WERI-Rb-1 (cell line): ENCODE measurements around the gene TRAPPC2.
"Not testable (repeated sequence)": the region's sequence is repeated elsewhere in the genome, so short reads cannot be mapped to it uniquely, and the experiment has no call there.

Source experiments
- DNase-seq: peaks from one replicate; pipeline ENCODE4 v3.0.0-alpha.2; 2020
- H3K27ac ChIP-seq: fragments of 250-450 bp; sonication (Bioruptor Pico); 2 replicates; pipeline ENCODE4 v1.5.1; 2020; ENCODE audit warnings: mild to moderate bottlenecking, moderate library complexity
- H3K27me3 ChIP-seq: fragments of 250-450 bp; sonication (Bioruptor Pico); 2 replicates; pipeline ENCODE4 v1.5.1; 2021; ENCODE audit warnings: mild to moderate bottlenecking, low read depth, moderate library complexity; ENCODE audit not compliant: insufficient read depth, severe bottlenecking
- H3K36me3 ChIP-seq: fragments of 250-450 bp; sonication (Bioruptor Pico); 2 replicates; pipeline ENCODE4 v1.5.1; 2020; ENCODE audit warnings: mild to moderate bottlenecking, moderate library complexity
- H3K4me3 ChIP-seq: 2 replicates; pipeline ENCODE4 v1.5.1; 2011; ENCODE audit warnings: low read depth, mild to moderate bottlenecking, control low read depth, low read length
- H3K9me3 ChIP-seq: fragments of 250-450 bp; sonication (Bioruptor Pico); 2 replicates; pipeline ENCODE4 v1.5.1; 2021; ENCODE audit warnings: mild to moderate bottlenecking, moderate library complexity; ENCODE audit not compliant: severe bottlenecking
- CTCF ChIP-seq: IDR thresholded peaks from 2 replicates; pipeline ENCODE4 v1.5.1; 2011; ENCODE audit warnings: low read depth, mild to moderate bottlenecking, control low read depth, inconsistent platforms, low read length

The TRAPPC2 gene

GRCh38 chrX:13681595-13681994 lies 52.8 kb downstream of the TRAPPC2 start:
- no peak overlapping the region for H3K27ac ChIP-seq
- DNase-seq: no peak
- H3K36me3 ChIP-seq: no peaks in the 10 kb centered on the region
- no peak for TF ChIP-seq CTCF
- H3K4me3 ChIP-seq: no peak overlapping the region
- H3K9me3 ChIP-seq: peaks cover 3% of the 10 kb centered on the region
- no peaks in the 10 kb centered on the region for H3K27me3 ChIP-seq

GRCh38 chrX:13679700-13680099 lies 54.7 kb downstream of the TRAPPC2 start:
- not testable (repeated sequence) for H3K27ac ChIP-seq, DNase-seq, H3K36me3 ChIP-seq, H3K4me3 ChIP-seq, H3K27me3 ChIP-seq, H3K9me3 ChIP-seq

GRCh38 chrX:13676885-13677284 lies 57.5 kb downstream of the TRAPPC2 start:
- Histone ChIP-seq H3K9me3 (peaks cover 3% of the 10 kb centered on the region), H3K36me3 (no peaks in the 10 kb centered on the region), H3K27me3 (no peaks in the 10 kb centered on the region), H3K4me3 (no peak overlapping the region), H3K27ac (no peak overlapping the region)
- TF ChIP-seq CTCF: no peak
- no peak for DNase-seq

- Histone ChIP-seq H3K9me3 (no peaks in the 10 kb centered on the region), H3K27ac (no peak overlapping the region), H3K27me3 (no peaks in the 10 kb centered on the region), H3K36me3 (no peaks in the 10 kb centered on the region), H3K4me3 (no peak overlapping the region)
- TF ChIP-seq CTCF: no peak
- no peak for DNase-seq
Measured at GRCh38 chrX:13673016-13673415, 61.4 kb downstream of the TRAPPC2 start.

- no peaks in the 10 kb centered on the region for H3K36me3 ChIP-seq
- TF ChIP-seq CTCF: no peak
- no peak overlapping the region for H3K27ac ChIP-seq
- no peak for DNase-seq
- H3K9me3 ChIP-seq: no peaks in the 10 kb centered on the region
- no peaks in the 10 kb centered on the region for H3K27me3 ChIP-seq
- H3K4me3 ChIP-seq: no peak overlapping the region
Measured at GRCh38 chrX:13670197-13670596, 64.2 kb downstream of the TRAPPC2 start.

GRCh38 chrX:13669755-13670154 lies 64.7 kb downstream of the TRAPPC2 start:
- H3K27ac ChIP-seq, H3K4me3 ChIP-seq: not testable (repeated sequence)

GRCh38 chrX:13669246-13669737 lies 65.1 kb downstream of the TRAPPC2 start:
- H3K36me3 ChIP-seq: no peaks in the 10 kb centered on the region
- H3K4me3 ChIP-seq: no peak overlapping the region
- no peak overlapping the region for H3K27ac ChIP-seq
- H3K27me3 ChIP-seq: no peaks in the 10 kb centered on the region
- TF ChIP-seq CTCF: no peak
- no peaks in the 10 kb centered on the region for H3K9me3 ChIP-seq
- no peak for DNase-seq

More at GRCh38 chrX:13669755-13670154, 64.7 kb downstream of the TRAPPC2 start:
- DNase-seq, H3K36me3 ChIP-seq, H3K9me3 ChIP-seq, H3K27me3 ChIP-seq: not testable (repeated sequence)
